CD4-positive, alpha-beta T cell treated with Interleukin-17A for 1 hour (primary cell): ENCODE measurements around the gene TMPRSS2.
"Not testable (repeated sequence)": the region's sequence is repeated elsewhere in the genome, so short reads cannot be mapped to it uniquely, and the experiment has no call there.

Source experiments
- DNase-seq: peaks from one replicate; pipeline ENCODE4 v3.0.0-alpha.2; 2020

The TMPRSS2 gene

DNA sequence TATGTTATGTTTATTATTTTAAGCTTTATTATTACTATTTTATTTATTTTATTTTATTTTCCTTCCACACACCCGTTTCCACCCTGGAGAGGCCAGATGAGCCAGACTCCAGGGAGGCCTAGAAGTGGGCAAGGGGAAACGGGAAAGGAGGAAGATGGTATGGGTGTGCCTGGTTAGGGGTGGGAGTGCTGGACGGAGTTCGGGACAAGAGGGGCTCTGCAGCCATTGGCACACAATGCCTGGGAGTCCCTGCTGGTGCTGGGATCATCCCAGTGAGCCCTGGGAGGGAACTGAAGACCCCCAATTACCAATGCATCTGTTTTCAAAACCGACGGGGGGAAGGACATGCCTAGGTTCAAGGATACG is 82.4 kb downstream of the TMPRSS2 start:
- DNase-seq, result no peak

DNA sequence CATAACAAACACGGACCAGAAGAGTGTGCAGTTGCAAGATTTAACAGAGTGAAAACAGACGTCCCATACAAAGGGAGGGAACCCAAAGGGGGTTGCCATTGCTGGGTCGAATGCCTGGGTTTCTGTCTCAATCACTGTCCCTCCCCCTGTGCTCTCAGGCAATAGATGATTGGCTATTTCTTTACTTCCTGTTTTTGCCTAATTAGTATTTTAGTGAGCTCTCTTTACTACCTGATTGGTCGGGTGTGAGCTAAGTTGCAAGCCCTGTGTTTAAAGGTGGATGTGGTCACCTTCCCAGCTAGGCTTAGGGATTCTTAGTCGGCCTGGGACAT is 84.7 kb downstream of the TMPRSS2 start:
- peak; percentile 19 for DNase-seq

DNA sequence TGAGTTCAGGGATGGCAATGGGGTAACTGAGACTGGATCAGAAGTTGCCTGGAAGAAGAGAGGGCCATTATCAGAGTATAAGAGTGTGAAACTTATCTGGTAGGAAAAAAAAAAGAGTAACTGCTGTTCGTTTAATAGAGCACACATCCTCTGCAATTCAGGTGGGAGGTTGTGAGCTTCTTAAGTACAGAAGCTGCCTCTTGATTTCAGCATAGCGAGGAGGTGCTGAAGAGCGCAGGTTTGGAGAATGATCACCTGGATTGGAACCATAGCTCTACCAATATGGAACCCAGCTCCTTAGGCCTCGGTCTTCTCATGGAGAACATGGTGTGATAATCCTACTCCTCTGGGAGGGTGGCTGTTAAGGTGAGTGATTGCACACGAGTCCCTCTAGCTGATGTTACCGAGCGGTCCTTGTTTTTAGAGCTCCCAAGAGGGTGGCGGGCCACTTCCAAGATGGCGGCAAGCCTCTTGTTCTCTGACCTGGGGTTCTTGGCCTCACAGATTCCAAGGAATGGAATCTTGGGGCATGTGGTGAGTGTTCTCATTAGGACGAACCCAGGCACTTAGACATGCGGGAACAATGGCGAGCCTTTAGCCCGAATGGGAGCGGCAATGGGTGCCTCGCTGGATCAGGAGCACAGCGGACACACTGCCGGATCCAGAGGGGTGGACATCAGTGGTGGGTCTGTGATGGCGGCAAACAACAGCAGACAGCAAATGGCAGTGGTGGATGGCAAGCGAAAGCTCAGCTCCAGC is 85.2 kb downstream of the TMPRSS2 start:
- DNase-seq, result no peak

DNA sequence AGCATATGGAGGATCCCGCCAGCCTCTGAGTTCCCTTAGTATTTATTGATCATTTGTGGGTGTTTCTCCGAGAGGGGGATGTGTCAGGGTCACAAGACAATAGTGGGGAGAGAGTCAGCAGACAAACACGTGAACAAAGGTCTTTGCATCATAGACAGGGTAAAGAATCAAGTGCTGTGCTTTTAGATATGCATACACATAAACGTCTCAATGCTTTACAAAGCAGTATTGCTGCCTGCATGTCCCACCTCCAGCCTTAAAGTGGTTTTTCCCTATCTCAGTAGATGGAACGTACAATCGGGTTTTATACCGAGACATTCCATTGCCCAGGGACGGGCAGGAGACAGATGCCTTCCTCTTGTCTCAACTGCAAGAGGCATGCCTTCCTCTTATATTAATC is 87.0 kb downstream of the TMPRSS2 start:
- DNase-seq, result not testable (repeated sequence)

DNA sequence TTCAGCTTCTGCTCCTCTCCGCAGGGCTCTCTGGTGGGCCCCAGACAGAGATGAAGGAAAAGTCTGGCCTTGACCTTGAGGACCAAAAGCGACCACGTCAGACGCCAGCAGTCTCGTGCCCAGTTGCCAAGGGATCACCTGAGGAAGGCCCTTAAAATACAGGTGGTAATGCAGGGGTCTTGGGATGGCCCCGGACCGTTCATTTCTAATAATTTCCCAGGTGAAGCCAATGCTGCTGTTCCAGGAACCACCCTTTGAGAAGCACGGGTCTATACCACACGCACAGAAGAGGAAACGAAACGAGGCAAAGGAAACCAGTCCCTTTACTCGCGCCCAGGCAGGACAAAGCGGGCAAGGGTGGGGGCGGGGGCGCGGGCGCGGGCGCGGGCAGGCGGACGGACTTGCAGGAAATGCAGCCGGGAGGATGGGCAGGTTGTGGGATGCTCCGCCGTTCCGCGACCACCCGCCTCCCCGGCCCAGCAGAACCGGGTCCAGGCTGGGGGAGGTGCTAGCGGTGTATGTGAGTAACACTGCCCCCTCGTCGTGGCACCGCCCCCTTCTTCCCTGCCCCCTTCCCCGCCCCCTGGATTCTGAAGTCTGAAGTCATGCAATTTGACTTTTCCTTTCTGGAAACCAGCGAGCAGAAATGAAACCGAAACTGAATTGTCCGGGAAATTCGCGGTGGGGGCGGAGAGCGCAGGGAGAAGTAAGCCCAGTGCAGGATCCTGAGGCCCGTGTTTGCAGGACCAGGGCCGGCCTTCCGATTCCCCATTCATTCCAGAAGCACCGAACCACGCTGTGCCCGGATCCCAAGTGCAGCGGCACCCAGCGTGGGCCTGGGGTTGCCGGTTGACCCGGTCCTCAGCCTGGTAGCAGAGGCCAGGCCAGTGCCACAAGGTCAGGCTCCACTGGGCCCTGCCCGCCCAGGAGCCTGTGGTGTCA is 87.8 kb downstream of the TMPRSS2 start:
- peak; percentile 71 for DNase-seq

DNA sequence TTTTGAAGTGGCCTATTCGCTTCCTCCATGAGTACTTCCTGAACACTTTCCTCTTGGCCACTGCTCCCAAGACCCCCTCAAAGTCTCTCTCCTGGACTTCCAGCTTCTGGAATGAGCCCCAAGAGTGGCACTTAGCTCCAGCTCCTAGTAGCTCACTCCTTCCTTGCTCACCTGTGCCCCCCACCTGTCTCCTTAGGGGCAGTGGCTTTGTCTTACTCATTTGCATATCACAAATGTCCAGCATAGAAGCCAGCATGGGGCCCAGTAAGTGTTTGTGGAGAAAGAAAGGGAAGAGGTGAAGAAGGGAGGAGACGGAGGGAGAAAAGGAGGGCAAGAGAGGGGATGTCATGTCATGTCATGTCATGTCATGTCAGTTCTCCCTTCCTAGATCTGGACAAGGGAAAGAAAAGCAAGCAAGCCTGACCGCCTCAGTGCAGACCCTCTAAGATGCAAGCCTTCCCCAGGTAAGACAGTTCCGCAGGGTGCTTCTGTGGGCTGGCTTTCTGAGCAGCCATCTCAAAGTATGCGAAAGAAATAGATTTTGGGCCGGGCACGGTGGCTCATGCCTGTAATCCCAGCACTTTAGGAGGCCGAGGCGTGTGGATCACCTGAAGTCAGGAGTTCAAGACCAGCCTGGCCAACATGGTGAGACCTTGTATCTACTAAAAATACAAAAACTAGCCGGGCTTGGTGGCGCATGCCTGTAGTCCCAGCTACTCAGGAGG is 88.8 kb downstream of the TMPRSS2 start:
- no peak for DNase-seq

DNA sequence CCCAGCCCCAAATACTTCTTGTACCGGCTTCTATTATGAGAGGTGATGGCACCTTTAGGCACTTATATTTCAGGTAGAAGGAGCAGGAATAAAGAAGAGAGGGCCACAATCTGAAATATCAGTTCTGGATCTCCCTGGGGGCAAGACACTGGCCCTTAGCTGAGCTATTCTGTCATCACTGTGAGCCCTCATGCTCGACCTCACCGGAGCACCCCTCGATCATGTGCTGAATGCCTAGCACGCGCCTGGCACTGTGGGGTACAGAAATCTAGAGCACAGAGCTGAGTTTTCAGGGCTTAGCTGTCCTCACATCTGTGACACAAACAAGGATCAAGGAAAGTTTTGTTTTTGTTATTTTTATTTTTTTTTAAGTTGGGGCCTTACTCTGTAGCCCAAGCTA is 89.6 kb downstream of the TMPRSS2 start:
- no peak for DNase-seq

DNA sequence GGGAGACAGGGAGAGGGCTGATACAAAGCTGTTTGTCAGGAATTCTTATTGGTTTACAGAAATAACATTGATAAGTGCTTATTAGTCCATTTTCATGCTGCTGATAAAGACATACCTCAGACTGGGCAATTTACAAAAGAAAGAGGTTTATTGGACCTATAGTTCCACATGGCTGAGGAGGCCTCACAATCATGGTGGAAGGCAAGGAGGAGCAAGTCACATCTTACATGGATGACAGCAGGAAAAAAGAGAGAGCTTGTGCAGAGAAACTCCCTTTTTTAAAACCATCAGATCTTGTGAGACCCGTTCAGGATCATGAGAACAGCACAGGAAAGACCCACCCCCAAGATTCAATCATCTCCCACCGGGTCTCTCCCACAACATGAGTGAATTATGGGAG is 90.5 kb downstream of the TMPRSS2 start:
- not testable (repeated sequence) for DNase-seq
